HepG2 (cell line): ENCODE data around the gene FAAP100. TPM values are rescaled to one million over a fixed set of nuclear protein-coding genes. Genes with fewer than 3 reads are reported as not detected.

Experiments
- ARNTL ChIP-seq: sonication (generic); formaldehyde crosslinking; IDR thresholded peaks from 2 replicates; pipeline ENCODE4 v1.4.0; 2020; ENCODE audit warnings: mild to moderate bottlenecking, missing genetic modification reagents
- BATF2 ChIP-seq: sonication (generic); formaldehyde crosslinking; IDR thresholded peaks from 2 replicates; pipeline ENCODE4 v1.8.0; 2022; ENCODE audit warnings: mild to moderate bottlenecking, missing genetic modification reagents, moderate library complexity
- CENPT ChIP-seq: sonication (generic); formaldehyde crosslinking; IDR thresholded peaks from 2 replicates; pipeline ENCODE4 v1.8.0; 2022; ENCODE audit warnings: low read depth, mild to moderate bottlenecking, moderate library complexity, missing genetic modification reagents
- DNMT1 ChIP-seq: sonication (generic); formaldehyde crosslinking; IDR thresholded peaks from 2 replicates; pipeline ENCODE4 v1.5.1; 2020; ENCODE audit warnings: mild to moderate bottlenecking, missing genetic modification reagents
- E2F5 ChIP-seq: sonication (generic); formaldehyde crosslinking; conservative IDR thresholded peaks from 2 replicates; pipeline ENCODE4 v1.4.0; 2020; ENCODE audit warnings: missing genetic modification reagents
- GATA4 ChIP-seq: sonication (generic); IDR thresholded peaks from 2 replicates; pipeline ENCODE4 v1.6.1; 2016; ENCODE audit warnings: antibody characterized with exemption, low read depth, borderline replicate concordance
- HDAC1 ChIP-seq: sonication (generic); formaldehyde crosslinking; IDR thresholded peaks from 2 replicates; pipeline ENCODE4 v1.5.1; 2020; ENCODE audit warnings: mild to moderate bottlenecking, missing genetic modification reagents
- IRX3 ChIP-seq: sonication (generic); formaldehyde crosslinking; IDR thresholded peaks from 2 replicates; pipeline ENCODE4 v1.8.1; 2023; ENCODE audit warnings: mild to moderate bottlenecking, low read depth, missing genetic modification reagents, borderline replicate concordance
- JARID2 ChIP-seq: sonication (generic); formaldehyde crosslinking; IDR thresholded peaks from 2 replicates; pipeline ENCODE4 v1.8.1; 2023; ENCODE audit warnings: missing genetic modification reagents, inconsistent platforms; ENCODE audit not compliant: insufficient replicate concordance
- KAT8 ChIP-seq: IDR thresholded peaks from 2 replicates; pipeline ENCODE4 v1.6.1; 2016; ENCODE audit warnings: missing genetic modification reagents, missing compliant biosample characterization
- NAIF1 ChIP-seq: sonication (generic); formaldehyde crosslinking; IDR thresholded peaks from 2 replicates; pipeline ENCODE4 v1.5.0; 2020; ENCODE audit warnings: mild to moderate bottlenecking, missing genetic modification reagents, borderline replicate concordance
- POLR2A ChIP-seq, 2 experiments: IDR thresholded peaks; 2 replicates each; pipeline ENCODE4 v1.6.1; 2011; ENCODE audit warnings: low read depth in 2 of 2, low read length in 2 of 2, mild to moderate bottlenecking in 1 of 2, moderate library complexity in 1 of 2; ENCODE audit not compliant: insufficient read depth in 1 of 2
- RAD51 ChIP-seq: fragments of 450-650 bp; IDR thresholded peaks from 2 replicates; pipeline ENCODE4 v1.6.1; 2016; ENCODE audit warnings: borderline replicate concordance
- SNRNP70 ChIP-seq: fragments of 200-400 bp; formaldehyde crosslinking; IDR thresholded peaks from 2 replicates; pipeline ENCODE4 v1.6.1; 2017; ENCODE audit warnings: mild to moderate bottlenecking, low read depth, low read length, moderate library complexity
- SP140L ChIP-seq: sonication (generic); formaldehyde crosslinking; IDR thresholded peaks from 2 replicates; pipeline ENCODE4 v1.4.0; 2020; ENCODE audit warnings: missing genetic modification reagents, borderline replicate concordance
- TBX2 ChIP-seq: sonication (generic); formaldehyde crosslinking; IDR thresholded peaks from 2 replicates; pipeline ENCODE4 v1.5.0; 2020; ENCODE audit warnings: missing genetic modification reagents, mild to moderate bottlenecking, borderline replicate concordance
- ZBTB20 ChIP-seq: sonication (generic); formaldehyde crosslinking; IDR thresholded peaks from 2 replicates; pipeline ENCODE4 v1.8.1; 2023; ENCODE audit warnings: missing genetic modification reagents, low read depth, mild to moderate bottlenecking, borderline replicate concordance
- ZBTB49 ChIP-seq: sonication (generic); formaldehyde crosslinking; IDR thresholded peaks from 2 replicates; pipeline ENCODE4 v1.4.0; 2020; ENCODE audit warnings: missing genetic modification reagents, borderline replicate concordance
- ZFP37 ChIP-seq: sonication (generic); formaldehyde crosslinking; IDR thresholded peaks from 2 replicates; pipeline ENCODE4 v1.4.0; 2020; ENCODE audit warnings: missing genetic modification reagents, borderline replicate concordance
- ZNF101 ChIP-seq: sonication (generic); formaldehyde crosslinking; IDR thresholded peaks from 2 replicates; pipeline ENCODE4 v1.4.0; 2020; ENCODE audit warnings: mild to moderate bottlenecking, low read depth, missing genetic modification reagents, borderline replicate concordance
- ZNF263 ChIP-seq: sonication (generic); formaldehyde crosslinking; IDR thresholded peaks from 2 replicates; pipeline ENCODE4 v1.4.0; 2020; ENCODE audit warnings: missing genetic modification reagents
- ZNF296 ChIP-seq: sonication (generic); formaldehyde crosslinking; conservative IDR thresholded peaks from 2 replicates; pipeline ENCODE4 v1.5.0; 2020; ENCODE audit warnings: mild to moderate bottlenecking, missing genetic modification reagents
- ZNF343 ChIP-seq: sonication (generic); formaldehyde crosslinking; IDR thresholded peaks from 2 replicates; pipeline ENCODE4 v1.4.0; 2020; ENCODE audit warnings: mild to moderate bottlenecking, missing genetic modification reagents
- ZNF431 ChIP-seq: sonication (generic); formaldehyde crosslinking; IDR thresholded peaks from 2 replicates; pipeline ENCODE4 v1.9.0; 2022; ENCODE audit warnings: missing genetic modification reagents, low read depth, mild to moderate bottlenecking, borderline replicate concordance
- ZNF562 ChIP-seq: sonication (generic); formaldehyde crosslinking; IDR thresholded peaks from 2 replicates; pipeline ENCODE4 v1.8.0; 2022; ENCODE audit warnings: missing genetic modification reagents, borderline replicate concordance
- ZNF563 ChIP-seq: sonication (generic); formaldehyde crosslinking; IDR thresholded peaks from 2 replicates; pipeline ENCODE4 v1.8.0; 2022; ENCODE audit warnings: mild to moderate bottlenecking, moderate library complexity, missing genetic modification reagents
- ZNF572 ChIP-seq: sonication (generic); formaldehyde crosslinking; IDR thresholded peaks from 2 replicates; pipeline ENCODE4 v1.5.1; 2020; ENCODE audit warnings: mild to moderate bottlenecking, missing genetic modification reagents
- ZNF672 ChIP-seq: sonication (generic); formaldehyde crosslinking; IDR thresholded peaks from 2 replicates; pipeline ENCODE4 v1.8.1; 2022; ENCODE audit warnings: missing genetic modification reagents
- polyA plus RNA-seq, 8 experiments: library from polyadenylated mRNA; depleted of rRNA in 3 of 8; stranded (reverse) in 7 of 8; unstranded in 1 of 8; fragments of >200 nt; fragmentation: Illumina TruSeq in 4 of 8; extraction: Trizol in 4 of 8; gene quantifications; 2 replicates each; pipeline versions ENCODE4 v1.2.1 to v1.2.3, GENCODE V29; 2011 to 2016; ENCODE audit warnings: low read depth in 4 of 8, missing spikeins in 1 of 8, mixed read lengths in 1 of 8; ENCODE audit not compliant: insufficient read depth in 1 of 8
- total RNA-seq, 5 experiments: library from RNA; depleted of rRNA; stranded (reverse); fragments of >200 nt; fragmentation: Illumina TruSeq; extraction: Trizol; gene quantifications; 2 replicates each; pipeline ENCODE4 v1.2.3, GENCODE V29; 2016; ENCODE audit warnings: low read depth in 1 of 5

FAAP100 gene
- total and polyA plus RNA-seq, 2 of the 13 experiments (the other 11 are each of a cell fraction or from before 2014, with no cell fraction given), result 7.6 to 20.8 TPM

GRCh38 chr17:81513753-81514488, 38.2 kb downstream of the FAAP100 start (continued):
- no peak for TF ChIP-seq E2F5 (CRISPR knock-in tag)
- TF ChIP-seq GATA4, result no peak
- no peak; a peak in 1 of 4 replicates for TF ChIP-seq POLR2A (IDR thresholded peaks at IDR 0.05; ENCODE audit: insufficient read depth in 1 of 2, low read depth in 2 of 2, low read length in 2 of 2)
- no peak for TF ChIP-seq SP140L
- TF ChIP-seq BATF2 (CRISPR knock-in tag), result no peak
- TF ChIP-seq ZNF263 (CRISPR knock-in tag), result no peak; the same call in 1 of the 2 replicates
- peak; percentile 50; the same call in 1 of the 2 replicates for TF ChIP-seq ZFP37
- no peak for TF ChIP-seq SNRNP70
- TF ChIP-seq TBX2 (CRISPR knock-in tag), result peak; percentile 73
- TF ChIP-seq ZNF343 (CRISPR knock-in tag), result no peak
- TF ChIP-seq ZNF562 (CRISPR knock-in tag), result no peak
- TF ChIP-seq HDAC1 (CRISPR knock-in tag), result peak; percentile 42
- no peak for TF ChIP-seq ZNF101
- peak; percentile 68 for TF ChIP-seq ZNF563 (CRISPR knock-in tag)
- TF ChIP-seq JARID2, result peak; percentile 48
- no peak for TF ChIP-seq ZNF431 (CRISPR knock-in tag)
- TF ChIP-seq RAD51, result no peak
- TF ChIP-seq ZNF572 (CRISPR knock-in tag), result peak; percentile 86; the same call in 1 of the 2 replicates
- 0 out of 2 replicates have a peak, but pooled peaks have one; percentile 47 for TF ChIP-seq ARNTL (CRISPR knock-in tag)
- no peak for TF ChIP-seq NAIF1 (CRISPR knock-in tag)
- 0 out of 2 replicates have a peak, but pooled peaks have one; percentile 29 for TF ChIP-seq IRX3
- TF ChIP-seq DNMT1 (CRISPR knock-in tag), result no peak
- TF ChIP-seq ZNF672 (CRISPR knock-in tag), result no peak
- TF ChIP-seq ZBTB20, result no peak
- TF ChIP-seq ZNF296 (CRISPR knock-in tag), result no peak
- TF ChIP-seq KAT8, result peak; percentile 21; the same call in 1 of the 2 replicates
- TF ChIP-seq CENPT (CRISPR knock-in tag), result no peak
- TF ChIP-seq ZBTB49 (CRISPR knock-in tag), result no peak
